ENCODE data around the gene HAGH. TPM values are rescaled to one million over a fixed set of nuclear protein-coding genes. Genes with fewer than 3 reads are reported as not detected.
"Not testable (repeated sequence)": the region's sequence is repeated elsewhere in the genome, so short reads cannot be mapped to it uniquely, and the experiment has no call there.

The HAGH gene
- total RNA-seq, 2 experiments from 2014 or later, result 34.9 to 45.6 TPM

DNA sequence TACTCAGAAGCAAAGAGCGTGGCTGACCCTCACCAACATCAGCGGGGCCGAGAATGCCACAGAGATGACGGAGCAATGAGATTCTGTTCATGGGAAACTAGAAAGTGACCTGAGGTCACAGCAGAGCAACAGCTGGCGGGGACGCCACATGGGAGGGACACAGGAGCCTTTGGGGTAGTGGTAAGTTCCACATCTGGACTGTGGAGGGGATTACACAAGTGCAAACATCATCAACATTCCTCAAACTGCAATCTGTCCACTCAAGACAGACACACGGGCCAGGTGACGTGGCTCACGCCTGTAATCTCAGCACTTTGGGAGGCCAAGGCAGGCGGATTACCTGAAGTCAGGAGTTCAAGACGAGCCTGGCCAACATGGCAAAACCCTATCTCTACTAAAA lies 11.2 kb downstream of the HAGH start:
- Mint-ChIP-seq H3K4me3 (no peak overlapping the region), H3K27me3 (no peaks in the 10 kb centered on the region), H3K36me3 (ENCODE audit: low read depth) (peaks cover 12% of the 10 kb centered on the region), H3K27ac (no peak overlapping the region), H3K4me1 (peaks cover 5% of the 10 kb centered on the region), H3K9me3 (no peaks in the 10 kb centered on the region)
- CTCF ChIA-PET, result no interaction called here
- no peak for DNase-seq
- POLR2A ChIA-PET, result no interaction called here

DNA sequence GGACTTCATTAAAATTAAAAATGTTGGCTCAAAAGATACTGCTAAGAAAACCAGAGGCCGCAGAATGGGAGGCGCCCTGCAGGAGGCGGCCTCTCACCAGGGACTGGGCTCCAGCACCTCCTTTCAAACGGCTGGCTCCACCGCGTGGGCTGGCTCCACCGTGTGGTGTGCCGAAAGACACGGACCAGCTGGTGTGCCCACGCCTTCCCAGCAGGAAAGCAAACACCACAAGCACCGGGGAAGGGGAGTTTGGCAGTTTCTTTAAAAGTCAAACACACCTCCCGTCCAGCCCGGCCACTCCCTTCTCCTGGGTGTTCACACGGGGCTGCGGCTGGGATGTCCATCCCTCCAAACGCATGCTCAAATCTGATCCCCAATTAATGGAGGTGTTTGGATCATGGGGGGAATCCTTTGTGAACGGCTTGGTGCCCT lies 13.9 kb downstream of the HAGH start:
- ChIA-PET CTCF (interaction anchor here (1.4 kb wide), 1 partner anchor 30 kb away, joined by 3 read pairs; the partner anchor contains the start of gene NUBP2), POLR2A (no interaction called here)
- peak; percentile 54 for DNase-seq
- Mint-ChIP-seq H3K9me3 (no peaks in the 10 kb centered on the region), H3K27me3 (no peaks in the 10 kb centered on the region), H3K27ac (peak overlapping the region; percentile 0), H3K4me1 (peaks cover 5% of the 10 kb centered on the region), H3K36me3 (ENCODE audit: low read depth) (peaks cover 17% of the 10 kb centered on the region), H3K4me3 (no peak overlapping the region)

DNA sequence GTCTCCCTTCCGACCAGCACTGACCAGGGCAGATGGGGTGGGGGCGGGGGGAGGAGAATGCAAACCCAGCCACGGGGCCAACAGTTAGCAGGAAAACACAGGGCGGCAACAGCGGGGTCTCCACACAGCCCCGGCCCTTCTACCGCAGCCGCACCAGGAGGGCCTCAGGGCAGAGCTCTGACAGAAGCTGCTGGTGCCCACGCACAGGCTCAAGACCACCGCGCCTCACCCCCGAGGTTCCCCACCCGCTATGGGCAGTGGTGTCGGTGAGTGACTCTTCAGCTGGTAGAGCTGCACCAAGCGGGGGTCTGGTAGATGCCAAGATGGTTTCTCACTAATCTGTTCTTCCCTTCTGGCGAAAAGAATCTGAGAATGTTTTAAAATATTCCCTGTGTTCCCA lies 16.1 kb downstream of the HAGH start:
- Mint-ChIP-seq H3K4me1 (peaks cover 5% of the 10 kb centered on the region), H3K27ac (no peak overlapping the region), H3K9me3 (peaks cover 2% of the 10 kb centered on the region), H3K27me3 (no peaks in the 10 kb centered on the region), H3K36me3 (ENCODE audit: low read depth) (peaks cover 29% of the 10 kb centered on the region), H3K4me3 (no peak overlapping the region)
- CTCF ChIA-PET, result interaction anchor here (1.0 to 1.1 kb wide), 2 partner anchors 28 kb away, joined by 3 read pairs; partner anchors contain the start of genes NUBP2 and SPSB3
- DNase-seq, result no peak
- POLR2A ChIA-PET, result no interaction called here

DNA sequence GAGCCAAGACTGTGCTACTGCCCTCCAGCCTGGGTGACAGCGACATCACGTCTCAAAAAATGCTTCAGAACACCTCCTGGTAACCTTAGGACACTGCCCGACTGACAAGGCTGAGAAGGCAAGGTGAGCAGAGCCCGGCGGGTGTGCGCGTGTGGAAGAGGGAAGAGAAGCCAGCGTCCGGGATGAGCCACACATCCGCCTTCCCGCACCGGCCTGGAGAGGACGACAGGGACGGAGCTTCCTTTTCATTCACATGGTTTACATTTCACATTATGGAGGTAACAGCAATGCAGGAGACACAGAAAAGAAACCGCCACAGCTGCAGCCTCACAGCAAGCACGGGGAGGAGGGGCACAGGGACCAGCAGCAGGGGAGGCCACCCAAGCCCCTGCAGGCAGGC lies 16.5 kb downstream of the HAGH start:
- CTCF ChIA-PET, result interaction anchor here (1.1 kb wide), 1 partner anchor 27 kb away, joined by 3 read pairs; the partner anchor contains the start of genes NUBP2 and SPSB3
- H3K9me3 Mint-ChIP-seq, result peaks cover 2% of the 10 kb centered on the region
- POLR2A ChIA-PET, result no interaction called here
- no peak overlapping the region for H3K27ac Mint-ChIP-seq
- no peak overlapping the region for H3K4me3 Mint-ChIP-seq
- H3K27me3 Mint-ChIP-seq, result no peaks in the 10 kb centered on the region
- H3K4me1 Mint-ChIP-seq, result peaks cover 5% of the 10 kb centered on the region
- H3K36me3 Mint-ChIP-seq (ENCODE audit: low read depth), result peaks cover 26% of the 10 kb centered on the region
- no peak for DNase-seq

DNA sequence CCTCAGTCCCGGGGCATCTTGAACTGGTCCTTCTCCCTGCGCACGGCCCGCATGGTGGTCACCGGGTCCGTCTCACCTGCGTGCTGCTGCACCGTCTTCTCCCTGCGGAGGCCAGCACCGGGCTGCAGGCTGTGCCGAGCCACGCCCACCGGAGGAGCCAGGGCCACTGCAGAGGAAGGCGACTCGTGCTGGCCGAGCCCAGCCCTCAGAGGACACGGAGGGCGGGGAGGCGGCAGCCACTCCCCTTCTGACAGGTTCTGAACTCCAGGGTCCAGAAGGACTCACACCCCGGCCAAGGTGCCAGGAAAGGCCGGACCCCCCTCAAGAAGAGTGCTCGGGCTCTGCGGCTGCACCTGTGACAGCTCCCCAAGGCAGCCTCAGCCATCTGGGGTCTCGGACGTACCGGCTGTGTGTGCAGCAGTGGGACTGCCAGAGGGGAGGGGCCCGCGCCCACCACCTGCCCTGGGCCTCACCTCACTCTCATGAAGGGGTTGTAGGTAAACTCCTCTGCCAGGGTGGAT lies 17.3 kb downstream of the HAGH start:
- CTCF ChIA-PET, result no interaction called here
- Mint-ChIP-seq H3K27me3 (no peaks in the 10 kb centered on the region), H3K9me3 (peaks cover 2% of the 10 kb centered on the region), H3K27ac (no peak overlapping the region), H3K4me1 (peaks cover 5% of the 10 kb centered on the region), H3K36me3 (ENCODE audit: low read depth) (peaks cover 25% of the 10 kb centered on the region), H3K4me3 (no peak overlapping the region)
- POLR2A ChIA-PET, result no interaction called here
- DNase-seq, result no peak

DNA sequence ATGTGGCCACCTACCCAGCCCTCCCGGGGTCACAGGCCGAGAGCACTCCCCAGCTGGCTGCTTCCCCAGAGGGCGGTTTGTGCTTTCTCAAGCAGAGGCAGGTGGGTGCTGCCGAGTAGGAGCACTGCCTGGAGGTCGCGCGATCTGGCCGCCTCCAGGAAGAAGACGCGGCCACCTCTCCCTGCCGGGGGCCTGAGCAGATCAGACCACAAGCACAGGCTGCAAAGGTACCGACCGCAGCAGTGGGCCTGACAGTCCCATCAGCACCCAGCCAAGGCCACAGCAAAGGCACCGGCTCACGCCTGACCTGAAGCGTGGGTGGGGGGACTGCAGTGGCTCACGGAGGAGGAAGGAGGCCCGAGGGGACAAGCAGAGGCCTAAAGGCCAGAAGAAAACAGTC lies 17.9 kb downstream of the HAGH start:
- CTCF ChIA-PET, result no interaction called here
- Mint-ChIP-seq H3K9me3 (peaks cover 2% of the 10 kb centered on the region), H3K4me1 (peaks cover 5% of the 10 kb centered on the region)

DNA sequence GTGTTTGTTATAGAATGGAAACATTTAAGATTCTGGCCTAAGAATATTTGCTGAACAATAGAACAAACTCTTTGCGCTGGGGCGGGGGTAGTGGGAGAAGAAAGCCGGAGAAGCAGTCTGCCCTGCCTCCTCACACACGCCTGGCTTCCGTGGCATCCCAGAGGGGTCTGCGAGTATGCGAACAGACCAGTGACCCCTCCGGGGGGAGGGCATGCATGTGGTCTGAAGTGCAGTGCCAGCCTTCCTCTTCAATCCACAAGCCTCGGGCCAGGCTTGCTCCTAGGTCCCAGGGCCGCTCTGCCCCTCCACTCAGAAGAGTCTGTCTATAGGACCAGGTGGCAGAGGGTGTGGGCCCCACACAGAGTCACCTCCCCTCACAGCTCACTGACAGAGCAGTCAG lies 19.0 kb downstream of the HAGH start:
- POLR2A ChIA-PET, result no interaction called here
- H3K4me3 Mint-ChIP-seq, result no peak overlapping the region
- no peak overlapping the region for H3K27ac Mint-ChIP-seq
- DNase-seq, result no peak
- CTCF ChIA-PET, result no interaction called here
- H3K4me1 Mint-ChIP-seq, result peaks cover 2% of the 10 kb centered on the region
- H3K36me3 Mint-ChIP-seq (ENCODE audit: low read depth), result peaks cover 20% of the 10 kb centered on the region
- H3K27me3 Mint-ChIP-seq, result no peaks in the 10 kb centered on the region
- H3K9me3 Mint-ChIP-seq, result peaks cover 2% of the 10 kb centered on the region

More for the DNA sequence above, 17.9 kb downstream of the HAGH start:
- Mint-ChIP-seq H3K27me3 (no peaks in the 10 kb centered on the region), H3K36me3 (ENCODE audit: low read depth) (peaks cover 23% of the 10 kb centered on the region), H3K4me3 (no peak overlapping the region), H3K27ac (no peak overlapping the region)
- POLR2A ChIA-PET, result no interaction called here
- DNase-seq, result no peak

DNA sequence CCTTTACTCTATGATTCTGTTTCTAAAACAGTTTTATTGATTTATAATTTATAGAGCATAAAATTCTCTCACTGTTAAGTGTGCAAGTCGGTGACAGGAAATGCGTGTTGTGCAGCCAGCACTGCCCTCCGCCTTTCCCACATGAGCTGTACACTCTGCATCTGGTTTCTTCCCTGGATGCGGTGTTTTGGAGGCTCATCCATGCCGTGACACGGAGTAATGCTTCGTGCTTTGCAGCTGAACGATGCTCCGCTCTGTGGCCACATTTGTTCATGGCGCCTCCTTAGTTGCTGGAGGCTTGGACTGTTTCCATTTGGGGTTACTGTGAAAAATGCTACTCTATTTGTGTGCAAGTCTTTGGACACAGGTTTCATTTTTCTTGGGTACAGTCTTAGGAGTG lies 25.9 kb downstream of the HAGH start:
- Mint-ChIP-seq H3K4me1 (no peaks in the 10 kb centered on the region), H3K27ac (no peak overlapping the region), H3K4me3 (no peak overlapping the region), H3K27me3 (no peaks in the 10 kb centered on the region), H3K9me3 (peaks cover 19% of the 10 kb centered on the region), H3K36me3 (ENCODE audit: low read depth) (peaks cover 21% of the 10 kb centered on the region)
- no peak for DNase-seq
- CTCF ChIA-PET, result no interaction called here
- POLR2A ChIA-PET, result no interaction called here

DNA sequence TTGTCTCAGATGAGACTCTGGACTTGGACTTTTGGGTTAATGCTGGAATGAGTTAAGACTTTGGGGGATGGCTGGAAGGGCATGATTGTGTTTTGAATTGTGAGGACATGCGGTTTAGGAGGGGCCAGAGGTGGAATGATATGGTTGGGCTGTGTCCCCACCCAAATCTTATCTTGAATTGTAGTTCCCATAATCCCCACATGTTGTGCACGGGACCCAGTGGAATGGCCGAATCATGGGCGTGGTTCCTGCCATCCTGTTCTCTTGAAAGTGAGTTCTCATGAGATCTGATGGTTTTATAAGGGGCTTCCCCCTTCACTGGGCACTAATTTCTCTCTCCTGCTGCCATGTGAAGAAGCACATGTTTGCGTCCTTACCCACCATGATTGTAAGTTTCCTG lies 27.4 kb downstream of the HAGH start:
- H3K27ac Mint-ChIP-seq, CTCF ChIA-PET, H3K27me3 Mint-ChIP-seq, DNase-seq, H3K4me3 Mint-ChIP-seq, POLR2A ChIA-PET, H3K4me1 Mint-ChIP-seq: not testable (repeated sequence)
- H3K9me3 Mint-ChIP-seq, result peaks cover 19% of the 10 kb centered on the region
- H3K36me3 Mint-ChIP-seq (ENCODE audit: low read depth), result peaks cover 19% of the 10 kb centered on the region

DNA sequence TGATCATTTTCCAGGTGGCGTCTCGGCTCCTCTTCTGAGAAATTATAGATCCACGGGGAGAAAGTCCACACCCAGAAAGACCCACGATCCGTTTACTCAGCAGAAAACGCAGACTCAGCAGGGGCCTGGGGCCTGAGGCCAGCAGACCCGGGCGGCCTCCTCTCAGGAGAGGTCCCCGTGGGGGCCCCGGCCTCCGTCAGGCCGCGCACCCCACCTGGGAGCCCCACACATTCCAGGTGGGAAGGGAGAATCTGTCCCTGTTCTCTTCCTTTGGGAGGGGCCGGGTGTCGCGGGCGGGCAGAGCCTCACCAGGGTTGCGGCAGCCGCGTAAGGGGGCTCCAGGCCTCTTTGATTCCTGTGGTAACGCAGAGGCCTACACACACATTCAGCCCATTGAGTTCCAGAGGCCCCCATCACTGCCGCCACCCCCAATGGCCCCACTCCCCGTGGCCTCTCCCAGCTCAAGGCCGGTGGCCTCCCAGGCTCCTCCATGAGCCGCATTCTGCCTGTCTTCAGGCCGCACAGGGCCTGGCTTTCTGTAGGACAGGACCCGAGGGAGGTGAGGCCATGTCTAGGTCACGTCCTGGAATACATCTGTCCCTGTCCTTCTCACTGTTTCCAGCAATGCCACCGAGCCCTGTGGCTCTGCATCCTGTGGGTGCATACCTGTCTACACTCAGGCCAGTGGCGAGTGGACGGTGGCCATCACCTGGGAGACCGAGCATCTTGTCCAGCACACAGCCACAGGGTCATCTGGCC lies 31.5 kb downstream of the HAGH start:
- DNase-seq, result no peak
- no peaks in the 10 kb centered on the region for H3K27me3 Mint-ChIP-seq
- no peak overlapping the region for H3K4me3 Mint-ChIP-seq
- peaks cover 15% of the 10 kb centered on the region for H3K36me3 Mint-ChIP-seq (ENCODE audit: low read depth)
- POLR2A ChIA-PET, result no interaction called here
- peaks cover 12% of the 10 kb centered on the region for H3K9me3 Mint-ChIP-seq
- H3K4me1 Mint-ChIP-seq, result no peaks in the 10 kb centered on the region
- CTCF ChIA-PET, result no interaction called here
- H3K27ac Mint-ChIP-seq, result no peak overlapping the region

DNA sequence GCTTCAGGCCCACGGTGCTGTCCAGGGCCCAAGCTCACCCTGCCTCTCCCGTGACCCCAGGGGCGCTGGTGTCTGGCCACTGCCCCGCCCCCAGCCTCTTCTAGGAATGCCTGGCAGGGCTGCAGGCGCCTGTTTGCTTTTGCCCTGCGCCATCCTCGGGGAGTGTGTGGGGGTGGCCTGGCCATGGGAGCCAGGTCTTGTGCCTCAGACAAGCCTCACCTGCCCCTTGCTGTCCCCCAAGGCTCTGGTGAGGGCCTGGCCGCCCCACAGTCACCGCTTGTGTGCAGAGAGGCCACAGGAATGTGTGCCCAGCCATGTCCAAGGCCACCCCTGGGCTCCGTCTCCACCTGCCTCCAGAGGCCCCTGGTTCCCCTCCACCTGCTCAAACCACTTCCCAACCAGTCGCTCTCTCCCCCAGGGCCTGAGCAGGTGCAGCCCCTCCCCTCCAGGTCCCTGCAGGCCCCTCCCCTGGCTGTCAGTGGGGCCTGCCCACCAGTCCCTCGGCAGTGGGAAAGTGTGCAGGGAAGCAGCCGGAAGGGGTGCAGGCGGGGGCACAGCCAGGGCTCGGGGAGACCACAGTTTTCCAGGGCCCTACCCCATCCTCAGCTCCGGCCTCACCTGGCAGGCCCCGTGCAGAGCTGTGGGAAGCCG lies 32.3 kb downstream of the HAGH start:
- H3K27ac Mint-ChIP-seq, result no peak overlapping the region
- H3K4me1 Mint-ChIP-seq, result no peaks in the 10 kb centered on the region
- peaks cover 8% of the 10 kb centered on the region for H3K9me3 Mint-ChIP-seq
- peaks cover 12% of the 10 kb centered on the region for H3K36me3 Mint-ChIP-seq (ENCODE audit: low read depth)
- H3K27me3 Mint-ChIP-seq, result no peaks in the 10 kb centered on the region
- CTCF ChIA-PET, result no interaction called here
- no peak overlapping the region for H3K4me3 Mint-ChIP-seq
- POLR2A ChIA-PET, result no interaction called here
- DNase-seq, result no peak

DNA sequence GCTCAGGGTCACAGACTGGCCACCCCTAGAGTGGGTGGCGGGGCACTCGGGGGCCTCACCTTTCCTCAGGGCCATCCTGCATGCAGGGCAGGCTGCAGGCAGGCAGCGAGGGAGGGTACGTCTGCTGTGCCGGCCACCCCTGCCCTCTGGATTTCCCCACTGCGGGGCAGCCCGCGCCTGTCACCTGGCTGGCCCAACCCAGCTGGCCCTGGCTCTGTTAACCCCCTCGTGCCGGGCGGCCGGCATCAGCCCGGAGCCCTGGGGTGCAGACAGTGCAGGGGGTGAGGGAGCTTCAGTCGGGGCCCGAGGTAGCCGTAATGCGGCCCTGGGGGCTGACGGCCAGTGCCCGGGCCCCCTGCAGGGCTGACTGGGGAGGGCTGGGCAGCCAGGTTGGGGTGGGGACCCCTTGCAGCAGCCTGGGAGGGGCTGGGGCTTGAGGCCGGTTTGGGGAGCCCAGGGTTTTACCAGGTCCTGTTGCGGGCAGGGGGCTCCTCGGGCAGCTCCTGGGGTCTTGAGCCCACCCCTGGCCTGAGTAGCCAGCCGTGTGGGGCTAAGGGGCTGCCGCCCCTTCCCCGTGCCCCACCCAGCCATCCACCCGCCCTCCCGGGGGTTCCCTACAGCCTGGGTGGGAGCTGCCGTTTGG lies 32.9 kb downstream of the HAGH start, which contains the start of gene IGFALS:
IGFALS (minus strand) TSS at position 128 of the 643 bp plus-strand sequence; CDS start at position 75, 53 bp downstream.
- Mint-ChIP-seq H3K4me1 (no peaks in the 10 kb centered on the region), H3K27me3 (no peaks in the 10 kb centered on the region), H3K9me3 (peaks cover 3% of the 10 kb centered on the region), H3K36me3 (ENCODE audit: low read depth) (peaks cover 12% of the 10 kb centered on the region), H3K27ac (no peak within 1 kb of the TSS), H3K4me3 (no peak within 1 kb of the TSS)
- ChIA-PET CTCF (interaction anchor here (0.6 kb wide), 1 partner anchor 109 kb away, joined by 4 read pairs; no protein-coding TSS in a partner anchor), POLR2A (no interaction called here)
- no peak for DNase-seq
